Activated CD4-positive, alpha-beta T cell treated with anti-CD3 and anti-CD28 coated beads, Interleukin-10, Interleukin-2, amounts not matched to agents 100 ng/mL and 50 ng/mL, durations not matched to agents 16 hours and 8 hours (primary cell): Measurements from ENCODE around the gene ZNF260.
"Not testable (repeated sequence)": the region's sequence is repeated elsewhere in the genome, so short reads cannot be mapped to it uniquely, and the experiment has no call there.

ENCODE experiments used
- DNase-seq: peaks from one replicate; pipeline ENCODE4 v3.0.0-alpha.2; 2020

The ZNF260 gene

GRCh38 chr19:36528194-36528920 lies at the start of gene ZNF260:
Gene ZNF260 (minus strand): TSS chr19:36528271. CDS start chr19:36515238, 13,033 bp downstream.
- DNase-seq, result peak; percentile 95

- DNase-seq, result no peak
Observed at GRCh38 chr19:36577271-36577996, 49.4 kb upstream of the ZNF260 start.

GRCh38 chr19:36574741-36575140 lies 46.7 kb upstream of the ZNF260 start:
- DNase-seq, result no peak

GRCh38 chr19:36573895-36574720 lies 46.0 kb upstream of the ZNF260 start:
- DNase-seq, result no peak

GRCh38 chr19:36573020-36573894 lies 45.2 kb upstream of the ZNF260 start, which contains the start of gene ZNF529:
Gene ZNF529 (minus strand): TSS chr19:36573292. CDS start chr19:36572346, 946 bp downstream.
- DNase-seq, result peak; percentile 91

GRCh38 chr19:36572593-36573019 lies 44.5 kb upstream of the ZNF260 start:
- no peak for DNase-seq

- no peak for DNase-seq
Observed at GRCh38 chr19:36564391-36564790, 36.3 kb upstream of the ZNF260 start.

- DNase-seq, result peak; percentile 1
Observed at GRCh38 chr19:36547001-36547732, 19.1 kb upstream of the ZNF260 start.

GRCh38 chr19:36528921-36529518 lies 949 bp upstream of the ZNF260 start:
- DNase-seq, result peak; percentile 16

GRCh38 chr19:36527873-36528193 lies 238 bp downstream of the ZNF260 start:
- DNase-seq, result no peak

- no peak for DNase-seq
Observed at GRCh38 chr19:36527341-36527740, 730 bp downstream of the ZNF260 start.

GRCh38 chr19:36526581-36526980 lies 1.5 kb downstream of the ZNF260 start:
- no peak for DNase-seq

GRCh38 chr19:36524617-36525016 lies 3.5 kb downstream of the ZNF260 start:
- no peak for DNase-seq

GRCh38 chr19:36514012-36514612 lies 14.0 kb downstream of the ZNF260 start:
- DNase-seq, result no peak

GRCh38 chr19:36508325-36508724 lies 19.7 kb downstream of the ZNF260 start:
- no peak for DNase-seq

- no peak for DNase-seq
Observed at GRCh38 chr19:36501973-36502372, 26.1 kb downstream of the ZNF260 start.

- DNase-seq, result no peak
Observed at GRCh38 chr19:36497001-36497400, 31.1 kb downstream of the ZNF260 start.

- DNase-seq, result peak; percentile 16
Observed at GRCh38 chr19:36492689-36493453, 35.2 kb downstream of the ZNF260 start.

GRCh38 chr19:36490846-36491245 lies 37.2 kb downstream of the ZNF260 start:
- DNase-seq, result not testable (repeated sequence)

GRCh38 chr19:36489920-36490415 lies 38.1 kb downstream of the ZNF260 start:
- peak; percentile 80 for DNase-seq
